PC-3 (cell line): ENCODE measurements around the gene GRIPAP1.

Experiments used
- EZH2 ChIP-seq: fragments of 300-600 bp; sonication (generic); IDR thresholded peaks from one replicate; pipeline ENCODE4 v1.6.1; 2017; ENCODE audit warnings: antibody characterized with exemption, mild to moderate bottlenecking, low read length; ENCODE audit not compliant: unreplicated experiment
- TF ChIP-seq, protein P1 (sequence below): fragments of 300-600 bp; sonication (generic); conservative IDR thresholded peaks from 2 replicates; pipeline ENCODE4 v1.5.1; 2017; ENCODE audit warnings: antibody characterized with exemption, low read depth, mild to moderate bottlenecking, low read length

DNA sequence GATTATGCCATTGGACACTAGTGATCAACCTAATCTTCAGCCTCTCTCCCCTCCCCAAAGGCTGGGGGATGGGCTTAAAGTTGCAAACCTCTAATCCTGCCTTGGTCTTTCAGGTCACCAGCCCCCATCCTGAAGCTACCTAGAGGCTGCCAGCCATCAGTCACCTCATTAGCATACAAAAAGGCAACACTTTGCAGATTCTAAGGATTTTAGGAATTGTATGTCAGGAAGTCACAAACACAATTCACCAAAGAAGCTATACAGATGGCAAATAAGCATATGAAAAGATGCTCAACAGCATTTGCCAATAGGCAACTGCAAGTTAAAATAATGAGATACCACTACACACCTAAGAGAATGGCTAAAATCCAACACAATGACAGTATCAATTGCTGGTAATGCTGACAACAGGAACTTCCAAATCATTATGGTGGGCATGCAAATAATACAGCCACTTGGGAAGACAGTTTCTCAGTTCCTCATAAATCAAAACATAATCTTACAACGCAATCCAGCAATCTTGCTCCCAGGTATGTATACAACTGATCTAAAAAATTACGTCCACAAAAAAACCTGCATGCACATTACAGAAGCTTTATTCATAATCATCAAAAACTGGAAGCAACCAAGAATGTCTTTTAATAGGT lies 74.2 kb downstream of the GRIPAP1 start:
- TF ChIP-seq, protein P1, sequence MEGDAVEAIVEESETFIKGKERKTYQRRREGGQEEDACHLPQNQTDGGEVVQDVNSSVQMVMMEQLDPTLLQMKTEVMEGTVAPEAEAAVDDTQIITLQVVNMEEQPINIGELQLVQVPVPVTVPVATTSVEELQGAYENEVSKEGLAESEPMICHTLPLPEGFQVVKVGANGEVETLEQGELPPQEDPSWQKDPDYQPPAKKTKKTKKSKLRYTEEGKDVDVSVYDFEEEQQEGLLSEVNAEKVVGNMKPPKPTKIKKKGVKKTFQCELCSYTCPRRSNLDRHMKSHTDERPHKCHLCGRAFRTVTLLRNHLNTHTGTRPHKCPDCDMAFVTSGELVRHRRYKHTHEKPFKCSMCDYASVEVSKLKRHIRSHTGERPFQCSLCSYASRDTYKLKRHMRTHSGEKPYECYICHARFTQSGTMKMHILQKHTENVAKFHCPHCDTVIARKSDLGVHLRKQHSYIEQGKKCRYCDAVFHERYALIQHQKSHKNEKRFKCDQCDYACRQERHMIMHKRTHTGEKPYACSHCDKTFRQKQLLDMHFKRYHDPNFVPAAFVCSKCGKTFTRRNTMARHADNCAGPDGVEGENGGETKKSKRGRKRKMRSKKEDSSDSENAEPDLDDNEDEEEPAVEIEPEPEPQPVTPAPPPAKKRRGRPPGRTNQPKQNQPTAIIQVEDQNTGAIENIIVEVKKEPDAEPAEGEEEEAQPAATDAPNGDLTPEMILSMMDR: no peak
- no peak for TF ChIP-seq EZH2
